ENCODE data around the gene HCRTR2.

HCRTR2 gene

DNA sequence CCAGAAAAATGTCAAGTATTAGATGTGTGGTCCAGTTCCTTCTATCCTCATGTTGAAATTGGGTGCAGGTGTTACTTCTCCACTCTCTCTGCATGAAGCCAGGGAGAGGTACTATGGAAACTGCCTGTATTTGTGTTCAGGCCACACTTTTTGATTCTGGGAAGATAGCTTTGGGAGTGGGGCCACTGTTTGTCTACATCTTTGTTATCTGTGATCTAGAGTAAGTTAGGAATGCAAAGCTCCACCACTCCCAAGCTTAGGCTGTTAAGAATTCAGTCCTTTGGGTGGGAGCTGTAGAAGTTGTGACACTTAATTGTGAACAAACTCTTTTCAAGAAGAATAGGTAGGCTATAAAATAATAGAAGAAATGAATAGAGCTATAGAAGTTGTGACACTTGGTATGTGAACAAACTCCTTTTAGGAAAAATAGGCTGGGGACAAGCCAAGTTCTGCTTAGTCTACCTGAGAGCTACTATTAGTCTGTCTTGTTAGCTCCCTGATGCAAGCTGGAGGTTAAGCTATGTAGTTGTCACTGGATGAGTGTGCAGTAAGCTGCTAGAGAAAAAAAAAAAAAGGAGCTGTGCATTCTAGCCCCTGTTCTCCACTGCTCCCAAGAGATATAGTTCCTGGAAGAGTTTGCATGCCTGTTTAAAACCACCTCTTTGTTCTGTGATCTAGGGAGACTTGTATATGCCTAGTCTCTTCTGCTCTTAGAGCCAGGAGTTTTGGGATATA is 145.8 kb downstream of the HCRTR2 start:
- in situ Hi-C loops (cut with MboI; ENCODE audit: low sequenced_read_pairs): no loop called here

DNA sequence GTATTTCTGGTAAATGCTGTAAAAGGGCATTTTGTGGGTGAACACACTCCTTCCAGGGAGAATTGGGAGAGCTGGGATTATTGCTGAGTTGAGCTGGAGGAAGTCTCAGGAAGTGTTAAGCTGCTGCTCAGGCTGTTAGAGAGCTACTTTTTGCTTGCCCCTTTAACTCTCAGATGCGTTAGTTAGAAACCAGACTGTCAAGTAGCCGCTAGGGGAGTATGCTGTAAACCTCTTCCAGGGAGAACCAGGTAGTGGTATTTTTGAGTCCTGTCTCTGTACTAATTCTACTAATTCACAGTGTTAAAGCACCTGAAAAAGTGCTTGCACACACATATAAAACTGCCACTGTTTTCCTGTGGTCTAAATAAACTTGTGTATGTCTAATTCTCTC is 146.4 kb downstream of the HCRTR2 start:
- in situ Hi-C loops (cut with MboI; ENCODE audit: low sequenced_read_pairs): no loop called here

DNA sequence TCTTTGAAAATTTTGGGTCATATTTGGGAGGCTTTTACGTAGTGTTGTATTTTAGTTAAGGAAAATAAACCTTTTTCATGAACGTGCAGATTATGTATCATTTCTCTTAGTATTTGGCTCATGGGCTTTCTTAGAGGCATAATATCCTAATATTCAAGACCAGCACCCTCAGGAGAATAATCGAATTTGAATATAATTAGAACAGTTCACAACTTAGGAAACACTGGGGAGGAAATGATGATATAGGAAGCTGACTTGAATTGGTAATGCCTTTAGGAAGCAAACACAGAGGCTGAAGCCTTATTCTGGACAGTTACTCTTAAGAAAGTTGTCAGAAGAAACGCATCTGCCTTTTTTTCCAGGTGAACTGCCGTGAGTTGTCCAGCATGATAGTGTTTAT is 152.9 kb downstream of the HCRTR2 start, which contains the start of gene GFRAL:
Gene GFRAL (plus strand): TSS at position 301 of the 400 bp plus-strand sequence. CDS start 86 bp downstream, at position 387.
- in situ Hi-C loops (cut with MboI; ENCODE audit: low sequenced_read_pairs): no loop called here

Measured in HL-60/S4 treated with phorbol 12-myristate 13-acetate at 8.2 ng/mL for 4 days and 3 days (cell line).